ENCODE measurements around the gene OAF. TPM values are rescaled to one million over a fixed set of nuclear protein-coding genes. Genes with fewer than 3 reads are reported as not detected.

Gene OAF
- total and polyA plus RNA-seq, 9 of the 15 experiments (the other 6 are each of a cell fraction or from before 2014, with no cell fraction given), result 1.1 to 21.6 (median 7.5) TPM

GRCh38 chr11:120224361-120224760 lies 13.5 kb downstream of the OAF start:
- peaks cover 0 to 7% of the 10 kb centered on the region in 2 experiments; a peak in 1 of 5 replicates for H3K4me1 ChIP-seq (replicated peaks in 1 of 2; ENCODE audit: control insufficient read depth in 2 of 2, insufficient read depth in 2 of 2, low read length in 2 of 2)
- FAIRE-seq, result no peak
- 0 out of 2 replicates have a peak, but pooled peaks cover 22% of the 10 kb centered on the region for H4K20me1 ChIP-seq (replicated peaks; ENCODE audit: control insufficient read depth, insufficient read depth, low read length)
- intact Hi-C loops (cut with micrococcal nuclease) (no loop called here), in situ Hi-C loops (cut with MboI) (no loop called here)
- H3K9me1 ChIP-seq (ENCODE audit: control insufficient read depth, insufficient read depth, low read length), result peaks cover 3% of the 10 kb centered on the region
- no peak for DNase-seq (ENCODE audit: extremely low read depth in 1 of 4, low spot score in 3 of 4)
- no peak for ATAC-seq
- no TSS peak for BruUV-seq (replicated peaks)
- H3K9me3 ChIP-seq (replicated peaks; ENCODE audit: control insufficient read depth, insufficient read depth, low read depth, low read length), result no peaks in the 10 kb centered on the region
- H2AFZ ChIP-seq (ENCODE audit: low read depth, low read length), result no peak overlapping the region
- no peaks in the 10 kb centered on the region for H3K79me2 ChIP-seq (ENCODE audit: control insufficient read depth, insufficient read depth, low read length)
- no peak overlapping the region for H3K27ac ChIP-seq (ENCODE audit: extremely low read depth, low read depth, low read length)
- no peaks in the 10 kb centered on the region; a peak in 1 of 5 replicates for H3K27me3 ChIP-seq (ENCODE audit: control insufficient read depth in 2 of 2, insufficient read depth in 2 of 2, low read length in 2 of 2)
- WGBS (ENCODE audit: insufficient coverage, low coverage, missing lambda C conversion rate), result 22% methylated on average over 6 of the region's 6 CpGs
- no peaks in the 10 kb centered on the region for H3K36me3 ChIP-seq (ENCODE audit: control insufficient read depth, insufficient read depth, low read length)
- CTCF ChIA-PET (ENCODE audit: low intra/inter-chr PET ratio), result interaction anchor here (0.7 kb wide), 1 partner anchor 339 kb away, joined by 3 read pairs; no protein-coding TSS in a partner anchor
- no peak for TF ChIP-seq CHD1 (IDR thresholded peaks at IDR 0.05; ENCODE audit: low read length)
- TF ChIP-seq ZNF79 (CRISPR knock-in tag; IDR thresholded peaks at IDR 0.05; ENCODE audit: low read depth), result no peak
- no peak for TF ChIP-seq MTF1 (CRISPR knock-in tag; IDR thresholded peaks at IDR 0.05; ENCODE audit: borderline replicate concordance)
- TF ChIP-seq BRF2 (IDR thresholded peaks at IDR 0.05; ENCODE audit: borderline replicate concordance, insufficient read depth, insufficient read length), result no peak
- no peak for TF ChIP-seq ZNF146 (CRISPR knock-in tag; IDR thresholded peaks at IDR 0.05; ENCODE audit: unreplicated experiment)
- TF ChIP-seq DDX20 (tag; IDR thresholded peaks at IDR 0.05; ENCODE audit: low read depth), result no peak
- TF ChIP-seq ZNF253 (CRISPR knock-in tag; conservative IDR thresholded peaks at IDR 0.05), result no peak
- TF ChIP-seq PBX2 (CRISPR knock-in tag; IDR thresholded peaks at IDR 0.05; ENCODE audit: low read depth), result no peak
- TF ChIP-seq PBX2 (tag; conservative IDR thresholded peaks at IDR 0.05; ENCODE audit: low read depth), result no peak
- no peak for TF ChIP-seq HDAC1 (IDR thresholded peaks at IDR 0.05)
- no peak for TF ChIP-seq NFATC3 (IDR thresholded peaks at IDR 0.05)
- no peak for TF ChIP-seq HDAC8 (tag; IDR thresholded peaks at IDR 0.05)
- TF ChIP-seq FOXK1 (CRISPR knock-in tag; IDR thresholded peaks at IDR 0.05; ENCODE audit: borderline replicate concordance), result no peak
- TF ChIP-seq ZNF592 (IDR thresholded peaks at IDR 0.05), result no peak
- POLR2A ChIA-PET, result interaction anchor here (0.7 to 1.1 kb wide), 2 partner anchors 12 to 174 kb away, joined by 3 read pairs; no protein-coding TSS in a partner anchor
- H3K4me3 ChIP-seq, result no peak overlapping the region
- no peak overlapping the region for H3K9ac ChIP-seq (ENCODE audit: insufficient read depth in 1 of 2, low read depth in 2 of 2, low read length in 2 of 2)
- H3K4me2 ChIP-seq (ENCODE audit: insufficient read depth, low read length), result no peak overlapping the region

Data from K562 (cell line).